Measurements from ENCODE around the gene SLC35A4.
"Not testable (repeated sequence)": the region's sequence is repeated elsewhere in the genome, so short reads cannot be mapped to it uniquely, and the experiment has no call there.

SLC35A4 gene

DNA sequence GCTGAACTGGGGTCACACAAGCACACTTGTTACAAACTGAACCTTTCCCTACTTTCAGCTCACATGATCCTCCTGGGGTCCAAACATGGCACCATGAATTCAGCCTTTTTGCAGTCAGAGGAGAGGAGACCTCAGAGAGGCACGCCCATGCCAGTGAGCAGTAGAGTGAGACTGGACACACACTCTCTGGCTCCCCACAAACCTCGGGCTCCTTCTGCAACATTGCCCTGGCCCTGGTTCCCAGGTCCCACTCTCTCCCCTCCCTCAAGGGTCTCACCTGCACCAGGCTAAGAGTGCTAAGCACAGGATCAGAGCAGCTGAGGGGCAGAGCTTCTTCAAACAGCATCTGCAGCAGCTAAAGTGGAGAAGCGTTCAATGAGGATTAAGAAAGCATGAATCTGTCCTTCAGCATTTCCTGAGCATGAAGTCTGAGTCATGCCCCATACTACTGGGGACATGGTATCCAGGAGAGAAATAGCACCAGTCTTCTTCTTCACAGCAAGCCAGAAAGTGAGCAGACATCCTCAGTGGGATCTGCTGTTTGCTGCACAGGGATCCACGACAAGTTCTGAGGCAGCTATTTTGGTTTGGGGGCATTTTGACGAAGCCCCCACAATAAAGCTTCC is 27.2 kb downstream of the SLC35A4 start:
- DNase-seq, result peak; percentile 64 to 82 (median 79)

DNA sequence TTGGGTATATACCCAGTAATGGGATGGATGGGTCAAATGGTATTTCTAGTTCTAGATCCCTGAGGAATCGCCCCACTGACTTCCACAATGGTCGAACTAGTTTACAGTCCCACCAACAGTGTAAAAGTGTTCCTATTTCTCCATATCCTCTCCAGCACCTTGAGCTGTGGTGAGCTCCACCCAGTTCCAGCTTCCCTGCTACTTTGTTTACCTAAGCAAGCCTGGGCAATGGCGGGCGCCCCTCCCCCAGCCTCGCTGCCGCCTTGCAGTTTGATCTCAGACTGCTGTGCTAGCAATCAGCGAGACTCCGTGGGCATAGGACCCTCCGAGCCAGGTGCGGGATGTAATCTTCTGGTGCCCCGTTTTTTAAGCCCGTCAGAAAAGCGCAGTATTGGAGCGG is 28.4 kb downstream of the SLC35A4 start:
- DNase-seq, result not testable (repeated sequence)

GRCh38 chr5:140594169-140594568 is 29.5 kb downstream of the SLC35A4 start:
- no peak for DNase-seq

DNA sequence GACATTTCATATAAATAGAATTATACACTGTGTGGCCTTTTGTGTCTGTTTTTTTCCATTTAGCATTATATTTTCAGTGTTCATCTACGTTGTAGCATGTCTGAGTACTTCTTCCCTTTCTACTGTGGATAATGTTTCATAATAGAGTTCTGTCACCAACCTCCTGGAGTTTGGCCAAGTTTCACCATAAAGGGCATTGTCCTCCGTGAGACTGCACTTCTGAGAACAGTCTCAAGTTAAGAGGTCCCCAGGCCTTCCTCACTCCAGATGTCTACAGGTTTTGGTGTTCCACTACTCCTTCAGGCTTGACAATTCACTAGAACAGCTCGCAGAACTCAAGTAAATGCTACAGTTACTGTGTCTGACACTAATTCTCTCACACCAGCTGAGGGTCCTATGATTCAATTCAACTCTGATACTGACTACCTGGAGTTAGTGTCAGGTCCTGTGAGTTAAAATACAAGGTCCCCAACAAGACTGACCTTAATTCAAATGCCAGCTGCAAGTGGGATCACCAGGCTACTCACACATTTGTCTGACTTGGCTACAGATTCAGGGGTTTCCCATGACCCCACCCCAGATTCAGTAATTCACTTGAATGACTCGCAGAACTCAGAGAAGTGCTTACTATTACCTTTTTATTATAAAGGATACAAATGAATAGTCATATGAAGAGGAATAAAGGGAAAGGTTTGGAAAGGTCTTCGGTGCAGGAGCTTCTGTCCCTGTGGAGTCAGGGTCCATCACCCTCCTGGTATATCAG is 31.1 kb downstream of the SLC35A4 start:
- peak; percentile 89 to 95 (median 93) for DNase-seq

GRCh38 chr5:140596321-140596741 is 31.7 kb downstream of the SLC35A4 start:
- peak in 1 of 3 donors; percentile 39 for DNase-seq

GRCh38 chr5:140598836-140599235 is 34.2 kb downstream of the SLC35A4 start:
- no peak for DNase-seq

GRCh38 chr5:140600096-140600495 is 35.5 kb downstream of the SLC35A4 start:
- DNase-seq, result no peak

DNA sequence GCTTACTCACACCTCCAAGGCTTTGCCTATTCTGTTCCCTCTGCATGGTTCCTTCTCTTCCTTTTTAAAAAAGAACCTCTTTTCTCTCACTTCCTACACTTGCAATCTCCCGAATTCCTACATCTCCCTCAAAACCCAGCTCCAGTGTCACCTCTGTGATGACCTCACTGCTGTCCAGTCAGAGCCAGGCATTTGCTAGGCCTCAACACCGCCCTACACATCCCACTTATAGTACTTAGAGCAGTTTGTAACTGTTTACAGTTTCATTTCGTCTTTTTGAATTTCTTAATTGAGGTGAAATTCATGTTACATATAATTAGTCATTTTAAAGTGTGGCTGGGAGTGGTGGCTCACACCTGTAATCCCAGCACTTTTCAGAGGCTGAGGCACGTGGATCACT is 37.5 kb downstream of the SLC35A4 start:
- peak; percentile 69 to 85 (median 73) for DNase-seq

DNA sequence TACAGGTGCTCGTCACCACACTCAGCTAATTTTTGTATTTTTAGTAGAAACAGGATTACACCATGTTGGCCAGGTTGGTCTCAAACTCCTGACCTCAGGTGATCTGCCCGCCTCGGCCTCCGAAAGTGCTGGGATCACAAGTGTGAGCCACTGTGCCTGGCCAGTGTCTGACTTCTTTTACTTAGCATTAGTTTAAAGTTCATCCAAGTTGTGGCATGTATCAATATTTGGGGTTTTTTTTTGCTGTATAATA is 38.7 kb downstream of the SLC35A4 start:
- DNase-seq, result not testable (repeated sequence)

DNA sequence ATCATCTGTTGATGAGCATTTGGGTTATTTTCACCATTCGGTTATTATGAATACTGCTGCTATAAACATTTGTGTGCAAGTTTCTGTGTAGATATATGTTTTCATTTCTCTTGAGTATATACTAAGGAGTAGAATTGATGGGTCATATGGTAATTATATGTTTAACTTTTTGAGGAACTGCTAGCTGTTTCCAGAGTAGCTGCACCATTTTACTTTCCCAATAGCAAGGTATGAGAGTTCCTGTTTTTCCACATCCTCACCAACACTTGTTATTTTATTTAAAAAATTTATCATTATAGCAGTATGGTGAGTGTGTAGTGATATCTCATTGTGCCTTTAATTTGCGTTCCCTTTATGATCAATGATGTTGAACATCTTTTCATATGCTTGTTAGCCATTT is 39.1 kb downstream of the SLC35A4 start:
- DNase-seq, result no peak

GRCh38 chr5:140605879-140606278 is 41.3 kb downstream of the SLC35A4 start:
- DNase-seq, result no peak

GRCh38 chr5:140607031-140607430 is 42.4 kb downstream of the SLC35A4 start:
- peak in 2 of 3 donors; percentile 59 to 60 for DNase-seq

DNA sequence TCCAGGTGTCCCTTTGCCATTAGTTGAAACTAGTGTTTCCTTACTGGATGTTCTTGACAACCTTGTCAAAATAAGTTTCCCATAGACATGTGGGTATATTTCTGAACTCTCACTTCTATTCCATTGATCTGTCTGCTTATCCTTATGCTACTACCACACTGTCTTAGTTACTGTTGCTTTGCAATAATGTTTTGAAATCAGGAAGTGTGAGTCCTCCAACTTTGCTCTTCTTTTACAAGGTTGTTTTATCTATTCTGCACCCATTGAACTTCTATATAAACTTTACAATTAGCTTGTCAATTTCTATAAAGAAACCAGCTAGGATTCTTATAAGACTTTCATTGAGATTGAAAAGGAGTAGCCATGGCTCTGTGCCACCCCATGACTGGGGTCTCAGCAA is 44.1 kb downstream of the SLC35A4 start:
- DNase-seq, result no peak

DNA sequence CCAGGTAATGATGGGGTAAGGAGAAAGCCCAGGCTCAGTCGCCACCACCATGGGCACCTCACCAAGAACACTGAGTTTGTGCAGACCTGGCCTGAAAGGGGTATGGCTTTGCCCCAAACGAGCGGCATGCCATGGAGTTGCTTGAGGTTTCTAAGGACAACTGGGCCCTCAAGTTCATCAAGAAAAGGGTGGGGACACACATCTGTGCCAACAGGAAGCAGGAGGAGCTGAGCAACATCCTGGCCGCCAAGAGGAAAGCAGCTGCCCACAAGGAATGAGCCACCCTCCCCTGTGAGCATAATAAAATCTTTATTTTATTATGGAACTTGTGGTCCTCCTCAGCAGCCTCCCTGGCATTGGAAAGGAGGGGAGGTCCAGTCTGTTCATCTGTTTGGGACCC is 44.5 kb downstream of the SLC35A4 start:
- peak; percentile 78 to 83 (median 78) for DNase-seq

DNA sequence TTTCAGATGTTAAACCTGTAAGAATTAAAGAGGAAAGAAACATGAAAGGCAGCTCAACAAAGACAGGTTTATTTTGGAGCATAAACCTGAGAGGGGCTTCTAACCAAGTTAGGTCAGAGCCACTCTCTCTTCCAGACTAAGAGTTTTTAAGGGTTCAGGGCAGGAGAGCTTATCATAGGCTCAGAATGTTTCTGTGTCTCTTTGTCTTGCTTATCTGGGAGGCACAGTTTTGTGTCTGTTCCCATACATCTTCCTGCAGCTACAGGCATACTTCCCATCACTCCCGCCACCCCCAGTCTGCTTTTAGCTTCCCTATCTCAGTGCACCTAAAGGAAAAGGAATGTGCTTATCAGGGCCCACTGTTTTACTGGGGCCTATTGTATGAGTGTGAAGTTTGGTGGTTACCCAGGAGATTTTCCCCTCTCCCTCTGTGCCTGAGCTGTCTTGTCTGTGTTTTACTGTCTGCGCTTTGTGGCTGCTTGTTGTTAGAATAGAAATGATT is 46.4 kb downstream of the SLC35A4 start:
- DNase-seq, result peak in 1 of 3 donors; percentile 48
